ENCODE data around the gene OSBP2.
A peak's percentile ranks its signal among the peaks of the same experiment; 100 is the strongest.

OSBP2 gene

DNA sequence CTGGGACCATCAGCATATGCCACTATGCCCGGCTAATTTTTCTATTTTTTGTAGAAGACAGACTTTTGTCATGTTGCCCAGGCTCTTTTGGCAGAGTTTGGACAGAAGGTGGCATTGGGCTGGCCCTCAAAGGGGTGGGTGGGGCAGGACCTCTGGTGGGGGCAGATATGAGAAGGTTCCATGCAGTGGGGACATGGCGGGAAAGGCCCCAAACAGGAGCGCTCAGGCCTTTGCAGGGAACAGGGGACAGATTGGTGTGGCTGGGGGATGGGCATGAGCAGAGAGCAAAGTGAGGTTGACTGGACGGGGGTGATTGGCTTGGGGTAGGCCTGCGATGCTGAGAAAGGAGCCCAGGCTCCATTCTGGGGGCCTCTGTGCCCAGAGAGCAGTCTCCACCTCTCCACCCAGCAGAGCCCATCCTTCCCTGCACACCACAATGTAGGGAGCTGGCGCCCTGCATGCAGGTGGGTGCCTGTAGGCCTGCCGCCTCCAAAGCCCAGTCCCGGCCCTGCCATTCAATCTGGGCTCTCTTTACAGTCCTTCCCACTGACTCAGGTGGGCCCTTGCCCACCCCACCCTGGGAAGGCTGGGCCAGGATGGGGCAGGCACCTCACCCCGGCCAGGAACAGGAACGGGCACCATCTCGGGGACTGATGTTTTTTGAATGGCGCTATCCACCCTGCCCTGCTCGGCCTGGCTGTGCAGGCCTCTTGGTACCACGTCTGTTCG is 175.2 kb downstream of the OSBP2 start:
- DNase-seq (ENCODE audit: low spot score) = no peak

DNA sequence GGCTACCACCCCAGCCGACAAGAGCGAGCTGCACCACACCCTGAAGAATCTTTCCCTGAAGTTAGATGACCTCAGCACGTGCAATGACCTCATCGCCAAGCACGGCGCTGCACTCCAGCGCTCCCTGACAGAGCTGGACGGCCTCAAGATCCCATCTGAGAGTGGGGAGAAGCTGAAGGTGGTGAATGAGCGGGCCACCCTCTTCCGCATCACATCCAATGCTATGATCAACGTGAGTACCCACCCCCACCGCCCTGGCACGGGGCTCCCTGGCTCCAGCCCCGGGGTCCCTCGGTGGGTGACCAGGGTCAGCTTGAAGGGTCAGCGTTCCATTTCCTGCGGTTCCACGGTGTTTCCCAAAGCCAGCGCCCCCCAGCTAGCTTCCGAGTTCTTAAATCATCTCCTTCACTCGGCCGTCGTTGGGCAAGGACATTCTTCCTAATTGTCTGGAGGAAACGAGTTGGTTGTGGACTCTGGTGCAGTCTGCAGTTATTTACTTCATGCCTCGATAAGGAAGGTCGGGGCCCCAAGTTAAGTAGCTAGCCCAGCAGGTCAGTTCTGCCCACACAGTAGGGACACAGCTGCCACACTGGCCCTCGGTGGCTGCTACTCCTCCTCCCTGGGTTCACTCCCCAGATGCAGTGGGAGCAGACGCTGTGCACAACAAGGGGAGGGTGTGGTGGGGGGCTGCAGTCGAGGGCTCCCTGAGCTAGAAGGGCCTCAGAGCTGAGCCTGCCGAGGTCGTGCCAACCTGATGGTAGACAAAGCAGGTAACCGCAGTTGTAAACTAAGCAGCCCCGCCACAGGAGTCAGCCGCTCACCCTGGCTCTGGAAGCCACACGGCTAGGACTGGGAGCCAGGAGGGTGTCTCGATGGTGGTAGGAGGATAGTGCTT is 176.0 kb downstream of the OSBP2 start:
- no peak for DNase-seq (ENCODE audit: low spot score)

- DNase-seq (ENCODE audit: low spot score) = no peak
Observed at GRCh38 chr22:30871391-30872284, 177.0 kb downstream of the OSBP2 start.

DNA sequence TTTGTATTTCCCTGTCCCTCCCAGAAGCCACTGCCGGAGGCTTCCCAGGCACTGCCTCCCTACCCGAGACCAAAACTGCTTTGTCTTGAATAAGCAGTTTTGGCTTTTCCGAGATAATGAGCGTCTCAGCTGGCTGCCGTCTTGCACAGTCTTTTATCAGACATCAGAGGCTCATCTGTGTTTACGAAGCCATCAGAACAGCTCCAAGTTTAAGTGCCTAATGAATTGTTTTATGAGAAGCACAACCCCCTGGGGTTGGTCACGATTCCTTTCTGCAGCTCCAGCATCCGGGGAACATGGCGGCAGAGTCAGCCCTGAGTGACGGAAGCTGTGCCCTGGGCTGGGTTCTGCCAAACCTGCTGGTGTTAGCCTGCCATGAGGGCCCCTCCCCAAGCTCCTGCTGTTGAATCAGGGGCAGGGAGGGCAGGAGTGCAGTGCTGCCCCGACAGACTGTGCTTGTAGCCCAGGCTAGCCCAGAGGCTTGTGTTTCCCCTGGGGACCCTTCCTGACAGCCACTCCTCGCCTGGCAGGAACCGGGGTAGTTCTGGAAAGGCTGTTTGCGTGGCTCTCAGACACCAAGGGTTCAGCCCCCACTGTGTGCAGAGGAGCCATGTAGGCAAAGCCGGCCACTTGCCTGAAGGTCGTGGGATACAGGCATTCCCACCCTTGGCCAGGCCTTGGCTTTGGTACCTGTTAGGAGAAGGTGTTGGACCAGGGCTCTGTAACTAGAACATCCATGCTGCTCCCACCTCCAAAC is 177.8 kb downstream of the OSBP2 start:
- DNase-seq (ENCODE audit: low spot score) = no peak

DNA sequence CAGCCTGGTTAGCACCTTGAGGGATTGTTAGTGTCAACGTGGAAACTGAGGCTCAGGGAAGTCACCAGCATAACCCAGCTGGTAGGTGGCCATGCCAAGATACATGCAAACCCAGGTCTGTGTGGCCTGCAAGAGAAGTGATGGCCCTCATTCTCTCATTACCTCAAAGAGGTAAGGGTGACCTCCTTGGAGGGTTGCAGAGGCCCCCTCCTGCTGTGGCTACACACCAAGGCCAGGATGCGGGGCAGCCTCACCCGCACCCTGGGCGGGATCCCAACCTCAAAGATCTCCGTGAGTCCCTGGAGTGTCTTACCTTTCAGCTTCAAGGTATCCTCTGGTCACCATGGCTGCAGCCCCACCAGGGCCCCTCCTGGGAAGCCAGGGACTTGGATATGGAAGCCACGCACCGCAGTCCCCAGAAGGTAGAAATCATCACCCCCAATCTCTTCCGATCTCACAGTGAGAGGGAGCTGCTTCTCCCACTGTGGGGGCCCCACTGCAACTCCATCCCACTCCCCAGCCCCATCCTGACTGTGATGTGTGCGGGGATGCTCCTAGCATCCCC is 178.5 kb downstream of the OSBP2 start:
- DNase-seq (ENCODE audit: low spot score) = no peak

DNA sequence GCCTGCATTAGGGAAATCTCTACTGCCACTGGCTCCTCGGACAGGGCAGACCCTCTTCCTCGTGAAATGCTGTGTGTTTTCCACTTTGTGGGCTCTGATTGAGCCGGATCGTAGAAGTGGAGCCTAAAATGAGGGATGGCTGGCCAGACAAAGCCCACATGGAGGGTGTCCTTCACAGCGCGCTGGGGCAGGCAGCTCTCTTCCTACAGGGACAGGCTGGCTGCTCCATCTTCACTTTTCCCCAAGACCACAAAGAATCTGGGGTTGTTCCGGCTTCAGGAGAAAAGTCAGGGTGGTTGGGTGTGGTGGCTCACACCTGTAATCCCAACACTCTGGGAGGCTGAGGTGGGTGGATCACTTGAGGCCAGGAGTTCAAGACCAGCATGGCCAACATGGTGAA is 179.0 kb downstream of the OSBP2 start:
- DNase-seq (ENCODE audit: low spot score) = no peak

GRCh38 chr22:30874431-30875370 is 180.0 kb downstream of the OSBP2 start:
- no peak for DNase-seq (ENCODE audit: low spot score)

DNA sequence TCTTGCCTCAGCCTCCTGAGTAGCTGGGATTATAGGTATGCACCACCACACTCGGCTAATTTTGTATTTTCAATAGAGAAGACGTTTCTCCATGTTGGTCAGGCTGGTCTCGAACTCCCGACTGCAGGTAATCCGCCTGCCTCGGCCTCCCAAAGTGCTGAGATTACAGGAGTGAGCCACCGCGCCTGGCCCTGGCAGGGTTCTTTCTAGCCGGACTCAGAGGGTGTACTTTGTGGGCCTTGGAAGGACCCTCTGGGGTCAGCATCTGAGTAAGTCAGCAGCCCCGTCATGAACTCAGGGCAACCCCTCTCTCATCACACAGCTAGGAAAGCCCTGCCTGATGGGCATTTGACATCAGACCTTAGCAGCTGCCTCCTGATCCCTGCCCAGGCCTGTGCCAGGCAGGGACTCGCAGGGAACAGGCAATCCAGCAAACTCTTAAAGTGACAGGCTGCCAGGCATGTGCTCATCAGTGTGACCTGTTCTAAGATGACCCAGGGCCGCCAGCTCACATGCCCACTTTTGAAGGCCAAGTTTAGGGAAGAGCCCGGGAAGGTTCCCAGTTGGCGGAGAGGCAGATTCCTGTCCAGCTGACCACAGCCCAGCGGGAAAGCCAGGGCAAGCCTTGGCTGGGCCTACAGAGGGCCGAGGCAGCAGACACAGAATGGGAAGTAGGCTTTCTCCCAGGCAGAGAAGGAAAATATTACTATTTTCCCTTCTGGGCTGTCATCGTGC is 181.0 kb downstream of the OSBP2 start:
- DNase-seq (ENCODE audit: low spot score) = peak; percentile 83

DNA sequence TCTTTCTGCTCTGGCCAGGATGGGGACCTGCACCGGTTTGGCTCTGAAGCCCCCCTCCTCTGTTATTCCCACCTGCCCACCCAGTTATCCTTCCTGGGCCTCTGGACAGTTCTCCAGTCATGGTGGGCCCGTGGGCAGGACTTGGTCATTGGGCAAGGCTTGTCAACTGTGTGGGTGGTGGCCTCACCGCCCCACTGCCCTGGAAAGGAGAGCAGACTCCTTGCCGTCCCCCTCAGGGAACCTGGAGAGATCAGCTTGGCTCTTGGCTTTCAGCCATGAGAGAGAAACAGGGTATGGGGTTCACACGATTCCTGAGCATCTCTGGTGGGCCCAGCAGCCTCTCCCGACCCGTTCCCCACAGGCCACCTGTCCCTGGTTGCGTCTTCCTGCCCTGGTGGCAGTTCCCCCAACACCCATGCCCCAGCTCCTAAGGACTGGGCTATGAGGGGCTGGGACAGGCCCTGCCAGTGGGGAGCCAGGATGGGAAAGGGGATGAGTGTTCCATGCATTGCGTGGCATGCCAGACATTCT is 181.6 kb downstream of the OSBP2 start:
- DNase-seq (ENCODE audit: low spot score) = no peak

DNA sequence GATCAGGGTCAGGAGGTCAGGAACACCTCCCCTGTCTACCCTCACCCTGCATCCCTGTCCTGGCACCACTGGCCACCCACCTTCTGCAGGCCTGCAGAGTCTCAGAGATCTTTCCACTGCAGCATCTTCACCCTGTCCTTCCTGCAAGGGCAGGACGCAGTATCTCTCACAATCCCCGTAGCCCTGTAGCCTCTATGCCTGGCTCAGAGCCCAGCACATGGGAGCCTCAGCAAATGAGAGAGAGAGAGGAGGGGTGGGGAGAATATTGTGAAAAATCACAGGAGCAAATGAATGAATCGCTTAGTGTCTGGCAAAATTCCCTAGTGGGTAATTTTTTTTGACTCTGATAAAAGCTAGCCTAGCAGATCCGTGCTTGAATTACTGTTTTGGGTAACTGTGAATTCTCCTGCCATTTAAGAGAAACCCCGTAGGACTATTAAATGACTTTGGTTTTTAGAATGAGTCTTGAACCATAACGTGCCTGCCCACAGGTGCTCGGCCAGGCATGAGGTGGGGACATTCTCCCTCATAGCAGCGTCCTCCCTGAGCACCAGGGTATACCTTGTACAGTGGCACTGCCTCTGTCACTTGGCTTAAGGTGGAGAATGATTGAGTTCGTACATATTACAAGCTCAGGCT is 182.4 kb downstream of the OSBP2 start:
- peak; percentile 92 for DNase-seq (ENCODE audit: low spot score)

DNA sequence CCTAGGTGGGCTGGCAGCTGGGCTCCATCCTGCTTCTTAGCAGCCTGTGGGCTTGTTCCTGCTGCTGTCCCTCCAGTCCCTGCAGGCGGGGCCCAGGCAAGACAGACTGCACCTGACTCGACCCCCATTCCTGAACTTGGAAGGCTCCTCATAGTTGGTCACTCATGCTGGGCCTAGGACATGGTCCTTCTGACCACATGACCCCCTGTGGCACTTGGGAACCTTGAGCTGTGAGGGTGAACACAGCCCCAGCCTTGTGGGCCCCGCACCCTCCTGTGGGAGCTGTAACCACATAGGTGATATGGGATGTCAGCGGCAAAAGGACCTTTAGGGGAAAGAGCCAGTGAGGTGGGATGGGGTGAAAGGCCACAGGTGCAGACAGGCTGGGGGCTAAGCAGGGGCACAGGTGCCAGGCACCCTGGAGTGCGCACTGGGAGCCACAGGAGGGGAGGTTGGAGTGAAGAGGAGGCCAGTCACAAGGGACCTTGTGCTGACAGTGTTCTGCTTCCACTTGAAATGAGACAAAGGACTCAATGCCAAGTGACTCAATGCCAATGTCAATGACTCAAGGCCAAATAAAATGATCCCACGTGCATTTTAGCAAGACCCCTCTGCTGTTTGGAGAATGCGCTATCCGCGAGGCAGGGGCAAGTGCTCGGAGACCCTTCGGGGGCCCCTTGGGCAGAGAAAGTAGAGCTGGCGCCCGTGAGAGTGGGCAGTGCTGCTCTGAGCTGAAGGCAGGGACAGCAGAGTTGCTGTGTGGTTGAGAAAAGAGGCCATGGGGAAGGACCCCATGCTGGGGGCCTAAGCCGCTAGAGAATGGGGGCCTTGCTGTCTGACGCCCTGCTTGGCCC is 183.2 kb downstream of the OSBP2 start:
- peak; percentile 41 for DNase-seq (ENCODE audit: low spot score)

- peak; percentile 83 for DNase-seq (ENCODE audit: low spot score)
Observed at GRCh38 chr22:30878516-30879414, 184.1 kb downstream of the OSBP2 start.

DNA sequence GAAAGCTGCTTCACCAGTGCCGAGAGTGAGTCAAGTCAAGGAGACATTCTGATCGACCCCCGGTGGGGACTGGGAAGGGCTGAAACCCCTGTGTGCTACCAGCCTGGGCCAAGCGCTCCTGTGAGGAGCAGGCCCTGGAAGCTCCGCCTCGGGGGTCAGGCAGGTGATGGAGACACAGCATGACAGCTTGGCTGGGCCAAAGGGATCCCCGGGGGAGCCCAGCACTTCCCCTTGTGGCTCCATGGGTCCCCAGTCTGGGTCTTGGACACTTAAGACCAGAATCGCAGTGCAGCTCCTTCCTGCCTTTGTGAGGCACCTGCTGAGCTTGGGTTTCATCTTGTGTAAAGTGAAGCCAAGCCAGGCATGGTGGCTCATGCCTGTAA is 184.7 kb downstream of the OSBP2 start:
- DNase-seq (ENCODE audit: low spot score) = peak; percentile 44

GRCh38 chr22:30880181-30880601 is 185.5 kb downstream of the OSBP2 start:
- peak; percentile 40 for DNase-seq (ENCODE audit: low spot score)

- DNase-seq (ENCODE audit: low spot score) = no peak
Observed at GRCh38 chr22:30880847-30881246, 186.2 kb downstream of the OSBP2 start.

DNA sequence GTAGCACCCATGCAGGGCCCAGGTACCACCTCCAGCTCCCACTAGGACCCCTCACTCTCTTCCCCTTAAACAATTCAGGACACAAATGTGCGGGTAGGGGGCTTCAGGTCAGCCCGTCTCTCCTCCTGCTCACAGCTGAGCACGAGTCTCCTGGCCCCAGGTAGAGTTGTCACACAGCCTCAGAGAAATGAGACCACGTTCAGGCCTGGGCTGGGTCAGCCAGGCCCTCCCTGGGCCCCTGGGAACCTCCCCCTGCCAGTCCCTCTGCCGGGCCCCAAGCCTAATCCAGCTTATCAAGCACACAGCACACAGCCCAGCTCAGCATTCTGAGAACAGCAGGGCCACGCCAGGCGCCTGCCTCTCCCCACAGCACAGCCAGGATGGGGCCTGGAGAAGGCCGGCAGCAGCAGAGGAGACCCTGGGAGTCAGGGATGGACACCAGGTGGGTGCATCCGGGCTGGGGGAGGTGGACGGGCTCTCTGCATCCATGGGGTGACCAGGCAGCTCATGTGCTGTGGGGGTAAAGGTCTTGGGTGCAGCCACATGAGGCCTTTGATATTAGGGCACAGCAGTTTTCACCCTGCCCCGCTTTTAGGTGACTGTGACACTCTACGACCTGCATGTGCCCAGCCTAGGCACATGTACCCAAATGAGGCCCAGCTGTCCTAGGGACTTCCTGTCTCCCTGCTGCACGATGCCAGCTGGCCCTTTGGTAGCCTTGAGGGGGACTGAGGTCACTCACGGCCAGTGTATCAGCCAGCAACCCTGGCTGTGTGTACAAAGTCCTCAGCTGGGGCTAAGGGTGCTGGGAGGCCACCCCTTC is 186.9 kb downstream of the OSBP2 start:
- no peak for DNase-seq (ENCODE audit: low spot score)

Data from cerebellar cortex (tissue), 1 donor.